DMS79 (cell line): Measurements from ENCODE around the gene ARF1.
"Not testable (repeated sequence)": the region's sequence is repeated elsewhere in the genome, so short reads cannot be mapped to it uniquely, and the experiment has no call there.

ENCODE experiments used
- DNase-seq: peaks from one replicate; lab custom pipeline; 2025; lab: John Stamatoyannopoulos, UW

Gene ARF1

DNA sequence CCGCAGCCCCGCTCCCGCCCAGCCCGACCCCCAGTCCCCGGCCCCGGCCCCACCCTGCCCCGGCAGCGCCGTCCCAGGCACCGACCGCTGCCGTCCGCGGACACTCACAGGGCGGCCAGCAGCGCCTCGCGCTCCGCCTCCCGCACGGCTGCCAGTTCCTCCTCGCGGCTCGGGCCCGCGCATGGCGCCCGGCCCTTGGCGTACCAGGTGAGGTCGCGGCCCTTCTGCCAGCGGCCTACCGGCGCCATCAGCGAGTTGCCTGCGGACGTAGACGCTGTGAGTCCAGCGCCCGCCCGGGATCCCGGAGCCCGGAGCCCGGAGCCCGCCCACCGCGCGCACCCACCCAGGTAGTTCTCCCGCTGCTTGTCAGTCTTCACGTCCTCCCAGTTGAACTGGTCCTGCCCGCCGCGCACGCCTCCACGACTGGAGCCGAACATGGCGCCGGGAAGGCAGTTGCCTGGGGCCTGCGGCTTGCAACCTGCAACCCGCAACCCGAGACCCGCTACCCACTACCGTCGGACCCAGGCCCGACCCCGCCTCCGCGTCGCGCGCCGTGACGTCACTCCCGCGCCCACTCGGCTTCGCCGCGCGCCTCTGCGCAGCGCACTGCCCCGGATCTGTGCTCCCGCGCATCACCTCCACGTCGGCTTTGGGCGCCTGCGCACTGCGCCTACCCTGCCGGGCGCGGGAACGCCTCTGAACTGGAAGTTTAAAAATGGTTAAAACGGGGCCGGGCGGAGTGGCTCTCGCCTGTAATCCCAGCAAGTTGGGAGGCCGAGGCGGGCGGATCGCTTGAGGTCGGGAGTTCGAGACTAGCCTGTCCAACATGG is 20.5 kb downstream of the ARF1 start, which contains the start of gene C1orf35:
Gene C1orf35, minus strand, starts transcription at position 535 of the 830 bp plus-strand sequence. Its CDS starts 98 bp downstream, at position 437.
- DNase-seq: peak; percentile 73

DNA sequence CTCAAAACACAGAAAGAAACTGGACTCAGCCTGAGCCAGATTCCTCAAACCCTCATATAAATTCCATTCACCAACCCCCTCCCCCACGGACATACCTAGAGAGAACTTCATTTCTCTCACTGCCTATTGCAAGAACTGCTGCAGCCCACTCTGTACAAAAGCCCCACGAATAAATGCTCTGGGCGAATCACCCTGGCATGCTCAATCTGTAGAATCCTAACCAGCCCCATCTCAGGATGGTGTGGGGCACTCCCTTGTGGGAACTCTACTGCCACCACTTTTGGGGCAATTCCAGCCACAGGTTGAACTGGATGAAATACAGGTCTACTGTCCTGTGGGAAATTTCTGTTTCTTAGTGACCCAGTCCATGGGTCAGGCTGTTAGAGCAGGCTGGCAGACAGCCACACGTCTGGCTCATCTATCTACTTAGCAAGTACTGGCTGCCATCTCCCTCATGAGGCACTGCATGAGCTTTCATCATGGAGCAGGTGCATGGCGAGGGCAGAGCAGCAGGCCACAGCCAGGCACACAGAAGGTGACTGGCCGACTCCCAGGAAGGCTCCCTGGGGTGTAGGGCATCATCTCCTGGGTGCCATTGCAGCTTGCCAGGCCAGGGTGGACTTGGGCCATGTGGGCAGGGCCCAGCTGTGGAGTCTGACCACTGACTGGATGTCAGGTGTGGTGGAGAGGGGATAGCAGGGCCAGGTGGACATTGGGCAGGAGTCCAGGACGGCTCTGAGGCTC is 22.2 kb downstream of the ARF1 start:
- DNase-seq: no peak

DNA sequence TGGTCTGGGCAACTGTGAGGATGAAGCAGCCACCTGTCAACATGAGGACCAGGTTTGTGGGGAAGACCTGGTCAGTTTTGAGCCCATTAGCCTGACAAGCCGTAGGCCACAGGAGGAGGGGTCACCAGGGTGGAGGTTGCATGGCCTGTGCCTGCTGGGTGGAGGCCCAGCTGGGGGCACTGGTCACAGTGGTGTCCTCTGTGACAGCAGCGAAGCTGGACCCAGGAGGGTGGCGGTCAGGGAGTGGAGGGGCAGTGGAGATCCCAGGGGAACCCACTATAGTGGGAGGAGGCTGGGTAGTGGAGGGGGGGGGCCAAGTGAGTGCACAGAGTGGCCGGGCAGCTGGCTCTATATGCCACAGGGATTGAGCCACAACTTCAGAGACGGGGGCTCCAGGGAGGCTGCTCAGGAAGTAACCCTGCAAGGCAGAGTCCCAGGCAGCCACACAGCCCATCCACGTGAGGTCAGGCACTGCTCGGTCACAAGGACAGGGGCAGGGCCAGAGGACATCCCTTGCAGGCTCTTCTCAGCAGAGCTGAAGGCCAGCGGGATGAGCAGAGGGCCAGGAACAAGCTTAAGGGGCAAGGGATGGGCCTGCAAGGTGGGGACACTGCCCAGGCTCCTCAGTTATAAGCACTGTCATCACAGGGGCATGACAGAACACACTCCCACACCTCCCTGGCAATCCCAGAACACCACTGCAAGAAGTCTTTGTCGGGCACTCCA is 22.9 kb downstream of the ARF1 start:
- no peak for DNase-seq

DNA sequence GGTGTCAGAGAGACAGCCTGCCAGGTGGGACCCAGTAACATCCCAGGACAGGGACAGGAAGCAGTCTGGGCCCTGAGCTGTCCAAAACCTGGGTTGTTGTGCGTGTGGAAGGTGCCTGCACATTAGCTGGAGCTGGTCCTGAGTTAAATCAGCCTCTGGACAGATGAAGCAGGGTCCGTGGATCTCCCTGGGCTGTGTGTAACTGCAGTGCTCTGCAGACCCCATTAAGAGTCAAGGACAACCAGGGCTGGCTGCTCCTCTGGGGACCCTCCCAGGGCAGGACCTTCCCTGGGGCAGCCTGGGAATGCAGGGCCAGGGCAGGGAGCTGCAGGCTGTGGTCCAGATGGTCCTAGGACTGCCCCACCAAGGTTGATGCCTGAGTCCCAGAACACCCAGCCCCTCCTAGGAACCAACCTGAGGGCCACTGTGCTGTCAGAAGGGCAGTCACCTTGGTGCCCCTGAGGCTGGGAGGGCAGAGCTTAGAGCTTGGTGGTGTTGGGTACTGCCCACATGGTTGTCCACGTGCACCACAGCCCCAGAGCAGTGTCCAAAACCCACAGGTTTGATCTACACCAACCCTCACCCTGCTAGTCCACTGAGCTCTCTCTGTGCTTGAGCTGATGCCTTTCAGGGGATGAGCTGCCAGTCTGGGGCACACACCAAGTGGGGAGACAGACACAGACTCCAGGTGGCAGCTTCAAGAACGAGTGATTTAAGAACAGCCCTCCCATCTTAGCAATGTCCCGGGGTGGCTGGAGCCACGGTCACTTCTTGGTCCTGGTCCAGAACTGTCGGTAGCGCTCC is 23.7 kb downstream of the ARF1 start:
- no peak for DNase-seq

DNA sequence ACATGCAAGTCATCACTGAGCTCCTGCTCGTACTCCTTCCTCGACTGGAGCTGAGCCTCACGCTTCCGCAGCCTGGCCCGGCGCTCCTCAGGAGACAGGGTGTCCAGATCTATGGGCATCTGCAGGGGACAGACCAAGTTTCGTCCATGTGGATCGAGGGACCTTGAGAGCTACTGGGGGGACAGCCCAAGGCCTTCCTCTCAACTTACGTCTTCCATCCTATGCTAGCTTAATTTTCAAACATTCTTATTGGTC is 24.2 kb downstream of the ARF1 start:
- no peak for DNase-seq

DNA sequence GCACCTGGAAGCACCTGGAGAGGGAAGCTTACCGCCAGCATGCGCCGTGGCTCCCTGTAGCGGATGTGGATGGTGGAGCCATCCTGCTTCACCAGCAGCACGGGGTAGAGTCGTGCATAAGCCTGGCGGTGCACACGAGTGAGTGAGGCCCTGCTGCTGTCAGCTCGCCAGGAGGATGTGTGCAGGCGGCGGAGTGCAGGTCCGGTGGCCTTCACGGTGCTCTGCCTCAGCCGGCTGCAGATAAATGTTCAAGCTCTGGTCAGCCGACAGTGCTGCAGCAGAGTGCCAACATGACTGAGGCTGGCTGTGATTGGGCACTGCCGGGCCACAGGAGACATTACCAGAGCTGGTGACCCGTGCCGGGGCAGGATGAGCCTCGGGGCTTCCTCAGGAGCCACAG is 25.1 kb downstream of the ARF1 start:
- DNase-seq: no peak

DNA sequence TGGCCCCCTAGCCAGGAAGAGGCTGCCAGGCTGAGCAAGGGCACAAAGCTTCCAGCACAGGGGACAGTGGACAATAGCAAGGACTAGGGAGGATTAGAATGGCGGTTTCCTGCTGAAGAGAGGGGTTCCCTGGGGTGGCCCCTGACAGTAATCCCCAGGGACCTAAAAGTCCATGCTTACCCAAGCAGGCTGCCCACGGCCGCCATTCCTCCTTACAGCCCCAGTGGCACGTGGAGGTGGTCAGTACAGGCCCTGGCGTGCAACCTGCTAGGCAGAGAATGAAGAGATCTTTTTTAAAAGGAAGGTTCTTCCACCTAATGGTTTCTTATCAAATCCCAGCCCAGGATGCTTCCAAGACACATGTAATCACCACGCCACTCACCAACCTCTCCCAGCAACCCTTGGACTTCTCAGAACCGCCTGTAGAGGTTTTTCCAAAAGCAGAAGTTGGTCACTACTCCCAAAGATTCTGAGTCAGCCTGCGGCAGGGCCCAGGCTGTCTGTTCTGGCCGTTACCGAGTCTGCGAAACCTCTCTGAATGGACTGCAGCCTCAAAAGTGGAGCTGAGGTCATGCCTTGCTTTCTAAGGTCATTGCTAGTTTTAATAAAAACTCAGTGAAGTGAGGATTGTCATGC is 25.7 kb downstream of the ARF1 start:
- DNase-seq: no peak

DNA sequence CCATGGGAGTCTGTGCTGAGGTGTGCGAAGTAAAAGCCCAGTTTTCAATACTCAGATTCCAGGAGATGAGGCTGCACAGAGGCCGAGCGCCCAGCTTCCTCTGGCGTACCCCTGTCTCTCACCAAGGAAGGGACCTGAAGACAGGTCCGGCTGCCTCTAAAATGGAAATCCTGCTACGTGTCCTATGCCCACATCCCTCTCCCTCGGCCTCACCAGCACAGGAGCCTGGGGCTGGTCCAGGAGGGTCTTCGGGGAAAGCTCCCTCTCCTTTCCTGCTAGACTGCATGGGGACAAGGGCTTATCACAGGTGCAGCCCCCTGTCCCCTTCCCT is 26.2 kb downstream of the ARF1 start:
- no peak for DNase-seq

DNA sequence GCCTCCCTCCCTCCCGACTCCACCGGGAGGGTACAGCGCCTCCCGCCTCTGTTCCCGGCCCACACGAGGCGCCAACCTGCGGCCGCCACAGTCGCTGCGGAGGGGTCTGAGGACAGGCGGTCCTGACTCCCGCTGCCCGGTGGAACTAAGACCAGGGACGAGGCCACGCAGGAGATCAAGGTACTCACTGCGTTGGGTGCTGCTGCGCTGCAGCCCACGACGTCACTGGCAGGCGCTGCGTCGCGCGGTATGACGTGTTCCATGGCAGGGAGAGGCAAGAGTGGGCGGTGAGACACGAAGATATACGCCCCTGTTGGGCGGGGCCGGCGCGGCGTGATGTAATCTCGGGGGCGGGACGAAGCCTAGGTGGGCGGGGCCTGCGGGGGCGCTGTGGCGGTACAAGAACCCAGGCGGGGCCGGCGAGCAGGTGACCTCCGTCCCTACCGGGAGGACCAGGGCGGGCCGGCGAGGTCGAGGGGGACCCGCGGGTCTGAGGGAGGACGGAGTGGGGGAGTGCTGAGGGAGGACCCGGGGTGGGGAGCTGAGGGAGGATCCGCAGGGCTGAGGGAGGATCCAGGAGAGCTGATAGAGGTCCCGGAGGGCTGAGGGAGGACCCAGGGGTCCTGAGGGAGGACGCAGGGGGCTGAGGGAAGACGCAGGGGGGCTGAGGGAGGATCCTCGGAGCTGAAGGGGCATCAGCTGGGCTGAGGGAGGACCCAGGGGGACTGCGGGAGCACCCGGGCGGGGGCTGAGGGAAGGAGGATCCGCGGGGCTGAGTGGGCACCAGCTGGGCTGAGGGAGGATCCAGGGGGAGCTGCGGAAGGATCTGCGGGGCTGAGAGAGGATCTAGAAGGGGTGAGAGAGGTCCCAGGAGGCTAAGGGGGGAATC is 26.8 kb downstream of the ARF1 start, which contains the start of gene MRPL55:
Gene MRPL55, minus strand, starts transcription at position 227 of the 889 bp plus-strand sequence. CDS start 1,039 bp downstream, outside the sequence.
- peak; percentile 80 for DNase-seq

DNA sequence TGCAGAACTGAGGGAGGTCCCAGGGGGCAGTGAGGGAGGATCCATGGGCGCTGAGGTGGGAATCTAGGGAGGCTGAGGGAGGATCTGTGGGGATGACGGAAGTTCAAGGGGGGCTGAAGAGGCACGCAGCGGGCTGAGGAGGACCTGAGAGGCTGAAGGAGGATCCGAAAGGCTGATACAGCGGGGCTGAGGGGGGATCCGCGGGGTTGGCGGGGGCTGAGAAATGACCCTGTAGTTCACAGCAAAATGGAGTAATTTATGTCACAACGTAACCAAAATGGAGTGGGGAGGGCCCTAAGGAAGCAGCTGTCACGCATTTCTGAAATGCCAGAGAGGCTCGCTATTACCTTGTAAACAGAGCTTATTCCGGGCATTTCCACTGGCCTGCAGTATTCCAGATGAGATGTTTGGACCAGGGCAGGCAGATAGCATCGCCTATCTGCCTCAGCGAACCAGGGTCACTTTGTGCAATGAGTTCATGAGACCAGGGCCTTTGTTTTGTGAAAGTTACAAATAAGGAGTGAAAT is 27.5 kb downstream of the ARF1 start:
- DNase-seq: no peak

DNA sequence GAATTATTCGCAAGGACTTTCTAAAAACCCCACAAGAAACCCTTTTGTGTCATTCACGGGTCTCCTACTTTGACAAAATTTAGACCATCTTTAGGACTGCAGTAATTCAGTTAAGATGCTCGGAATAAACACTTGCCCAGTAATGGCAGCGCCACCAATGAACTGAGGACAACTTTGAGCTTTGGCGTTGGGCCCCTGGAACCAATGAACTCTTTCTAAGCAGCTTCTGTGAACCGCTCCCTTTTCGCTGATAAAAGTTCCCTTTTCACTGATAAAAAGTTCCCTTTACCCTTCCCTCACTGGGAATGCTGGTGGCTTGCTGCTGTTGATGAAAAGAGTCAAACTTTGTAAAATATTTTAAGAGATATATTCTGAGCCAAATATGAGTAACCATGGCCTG is 28.0 kb downstream of the ARF1 start:
- no peak for DNase-seq

DNA sequence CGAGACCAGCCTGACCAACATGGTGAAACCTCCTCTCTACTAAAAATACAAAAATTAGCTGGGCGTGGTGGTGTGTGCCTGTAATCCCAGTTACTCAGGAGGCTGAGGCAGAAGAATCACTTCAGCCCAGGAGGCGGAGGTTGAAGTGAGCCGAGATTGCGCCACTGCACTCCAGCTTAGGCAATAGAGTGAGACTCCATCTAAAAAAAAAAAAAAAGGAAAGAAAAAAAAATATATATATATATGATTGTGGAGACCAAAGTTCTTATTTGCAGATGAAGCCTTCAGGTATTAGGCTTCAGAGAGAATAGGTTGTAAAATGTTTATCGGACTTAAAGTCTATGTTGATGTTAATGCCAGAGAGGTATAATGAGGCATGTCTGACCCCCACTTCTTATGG is 28.8 kb downstream of the ARF1 start:
- DNase-seq: not testable (repeated sequence)

DNA sequence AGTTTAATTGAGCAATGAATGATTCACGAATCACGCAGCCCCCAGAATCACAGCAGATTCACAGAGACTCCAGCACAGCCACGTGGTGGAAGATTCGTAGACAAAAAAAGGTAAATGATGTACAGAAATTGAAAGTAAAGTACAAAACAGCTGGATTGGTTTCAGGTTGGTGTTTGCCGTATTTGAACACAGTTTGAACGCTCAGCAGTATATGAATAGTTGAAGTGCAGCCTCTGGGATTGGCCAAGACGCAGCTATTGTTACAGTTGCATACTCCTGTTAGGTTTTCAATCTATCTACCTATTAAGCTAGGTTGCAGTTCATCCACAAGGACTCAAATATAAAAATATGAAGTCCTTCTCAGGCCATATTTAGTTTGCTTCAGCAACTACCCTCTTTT is 29.7 kb downstream of the ARF1 start:
- DNase-seq: no peak

DNA sequence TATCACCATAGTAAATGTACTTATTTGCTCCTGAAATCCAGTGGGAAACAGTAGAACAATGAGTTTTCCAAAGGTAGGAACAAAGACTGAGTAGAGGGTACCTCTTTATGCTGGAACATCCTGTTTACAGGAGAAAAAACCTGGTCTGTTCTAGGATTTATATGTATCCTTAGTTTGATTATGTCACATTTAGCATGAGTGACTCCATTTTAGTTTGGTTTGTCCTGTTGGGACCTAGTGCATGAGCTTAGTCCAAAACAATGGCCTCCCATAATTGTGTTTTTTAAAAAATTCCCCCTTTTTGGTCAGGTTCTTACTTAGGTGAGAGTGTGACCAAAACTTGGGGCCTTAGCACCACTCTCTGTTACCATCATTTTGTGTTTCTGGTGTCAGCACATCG is 30.1 kb downstream of the ARF1 start:
- DNase-seq: no peak

DNA sequence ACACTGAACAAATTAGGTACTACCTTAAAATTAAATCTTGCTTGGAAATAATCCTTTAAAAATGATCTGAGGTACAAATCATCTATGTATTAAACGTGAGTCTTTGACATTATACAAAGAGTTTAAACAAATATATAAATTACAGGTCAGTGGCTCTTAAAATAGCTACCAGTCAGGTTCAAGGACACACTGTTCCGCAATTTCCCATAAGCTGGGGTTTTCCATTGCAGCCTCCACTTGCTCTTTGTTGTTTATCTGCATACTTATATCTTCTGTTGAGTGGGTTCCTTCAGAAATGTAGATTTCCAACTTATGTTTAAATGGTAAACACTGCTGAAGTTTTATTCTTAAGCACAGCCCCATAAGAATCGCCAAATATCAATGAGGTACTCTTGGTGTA is 32.3 kb downstream of the ARF1 start:
- no peak for DNase-seq

DNA sequence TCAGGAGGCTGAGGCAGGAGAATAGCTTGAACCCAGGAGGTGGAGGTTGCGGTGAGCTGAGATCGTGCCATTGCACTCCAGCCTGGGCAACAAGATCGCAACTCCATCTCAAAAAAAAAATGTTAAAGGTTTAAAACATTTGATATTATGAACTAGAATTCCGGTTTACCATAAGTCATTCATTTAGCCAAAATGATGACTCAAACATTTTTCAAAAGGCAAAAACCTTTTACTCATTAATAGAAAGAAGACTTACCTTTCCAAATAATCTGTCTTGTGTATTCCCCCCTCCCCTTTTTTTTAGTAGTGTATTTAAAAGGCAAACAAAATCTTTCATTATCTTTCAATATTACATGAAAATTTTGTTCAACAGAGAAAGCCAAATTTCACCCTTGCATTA is 34.8 kb downstream of the ARF1 start:
- no peak for DNase-seq

DNA sequence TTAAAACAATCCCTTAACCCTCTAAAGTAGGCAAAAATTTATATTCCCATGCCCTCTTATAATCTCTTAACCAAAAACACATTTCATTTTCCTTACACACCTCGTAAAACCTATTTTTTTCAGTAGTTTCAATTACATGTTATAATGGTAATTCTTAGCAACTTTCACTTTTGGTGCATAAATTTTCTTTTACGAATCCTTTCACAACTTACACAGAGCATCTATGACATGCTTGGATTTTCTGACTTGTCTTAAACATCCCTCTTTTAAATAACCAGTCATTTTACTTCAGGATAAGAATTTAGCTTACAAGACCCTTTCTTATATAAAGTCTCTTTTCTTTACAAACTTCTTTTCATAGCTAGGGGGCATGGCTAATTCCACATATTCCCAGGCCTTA is 35.5 kb downstream of the ARF1 start:
- DNase-seq: no peak

DNA sequence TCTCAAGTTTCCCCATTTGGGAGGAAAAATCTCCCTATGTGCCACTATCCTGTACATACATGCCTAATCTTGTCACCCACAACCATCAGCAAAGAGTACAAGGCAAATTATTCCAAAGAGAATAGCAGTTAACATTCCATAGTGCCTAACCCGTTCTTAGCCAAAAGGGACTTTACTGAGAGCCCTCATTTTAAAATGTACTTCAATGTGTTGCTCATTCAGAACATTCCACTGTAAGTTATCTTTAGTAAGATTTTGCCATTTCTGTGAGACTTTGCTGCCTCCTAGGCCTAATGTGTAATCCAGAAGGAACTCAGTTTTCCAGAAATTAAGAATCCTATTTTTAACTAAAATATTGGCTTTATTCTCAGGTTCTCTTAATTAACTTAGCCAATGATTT is 37.8 kb downstream of the ARF1 start:
- no peak for DNase-seq

DNA sequence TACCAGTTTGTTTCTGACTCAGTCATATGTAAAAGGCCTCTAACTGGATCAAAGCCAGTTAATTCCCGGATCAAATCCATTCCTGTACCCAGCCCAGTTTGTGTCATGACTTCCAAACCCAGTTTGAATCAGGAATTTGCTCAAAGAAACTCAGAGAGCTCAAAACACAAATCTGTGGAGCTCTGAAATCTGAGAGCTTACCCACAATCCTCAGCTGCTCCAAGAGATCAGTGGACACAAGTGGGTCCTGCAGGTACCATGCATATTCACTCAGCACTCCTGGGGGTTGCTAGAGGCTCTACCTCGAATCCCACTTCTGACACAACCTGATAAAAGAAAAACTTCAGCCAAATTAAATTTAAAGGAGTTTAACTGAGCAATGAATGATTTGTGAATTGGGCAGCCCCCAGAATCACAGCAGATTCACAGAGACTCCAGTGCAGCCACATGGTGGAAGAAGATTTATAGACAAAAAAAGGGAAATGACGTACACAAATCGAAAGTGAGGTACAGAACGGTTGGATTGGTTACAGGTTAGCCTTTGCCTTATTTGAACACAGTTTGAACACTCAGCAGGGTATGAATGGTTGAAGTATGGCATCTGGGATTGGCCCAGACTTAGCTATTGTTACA is 38.5 kb downstream of the ARF1 start:
- no peak for DNase-seq

DNA sequence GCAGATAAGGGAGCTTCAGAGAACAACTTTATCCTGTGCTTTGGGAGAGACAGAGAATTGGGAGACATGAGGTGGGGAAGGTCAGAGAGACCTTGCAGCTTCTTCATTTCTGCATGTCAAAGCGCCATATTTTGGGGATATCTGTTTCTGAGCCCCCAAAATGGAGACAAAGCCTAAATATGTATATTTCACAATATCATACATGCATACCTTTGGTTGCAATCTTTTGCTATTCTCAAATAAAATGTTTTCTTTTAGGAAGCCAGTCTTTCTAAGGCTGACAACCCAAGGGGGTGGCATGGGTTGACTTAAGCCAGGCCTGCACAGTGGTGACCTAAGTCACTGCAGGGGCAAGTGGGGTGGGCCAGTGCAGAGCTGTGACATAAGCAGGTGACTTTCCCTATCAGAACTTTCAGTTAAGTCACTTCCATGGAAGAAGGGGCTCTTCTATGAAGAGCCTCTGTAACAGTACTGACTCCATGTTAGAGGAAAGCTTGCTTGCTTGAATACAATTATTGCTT is 40.5 kb downstream of the ARF1 start:
- no peak for DNase-seq
